8988T (cell line): Measurements from ENCODE around the gene EPHA10.
"Not testable (repeated sequence)": the region's sequence is repeated elsewhere in the genome, so short reads cannot be mapped to it uniquely, and the experiment has no call there.

Experiments
- DNase-seq: peaks from one replicate; pipeline ENCODE4 v3.0.0; 2011

The EPHA10 gene

DNA sequence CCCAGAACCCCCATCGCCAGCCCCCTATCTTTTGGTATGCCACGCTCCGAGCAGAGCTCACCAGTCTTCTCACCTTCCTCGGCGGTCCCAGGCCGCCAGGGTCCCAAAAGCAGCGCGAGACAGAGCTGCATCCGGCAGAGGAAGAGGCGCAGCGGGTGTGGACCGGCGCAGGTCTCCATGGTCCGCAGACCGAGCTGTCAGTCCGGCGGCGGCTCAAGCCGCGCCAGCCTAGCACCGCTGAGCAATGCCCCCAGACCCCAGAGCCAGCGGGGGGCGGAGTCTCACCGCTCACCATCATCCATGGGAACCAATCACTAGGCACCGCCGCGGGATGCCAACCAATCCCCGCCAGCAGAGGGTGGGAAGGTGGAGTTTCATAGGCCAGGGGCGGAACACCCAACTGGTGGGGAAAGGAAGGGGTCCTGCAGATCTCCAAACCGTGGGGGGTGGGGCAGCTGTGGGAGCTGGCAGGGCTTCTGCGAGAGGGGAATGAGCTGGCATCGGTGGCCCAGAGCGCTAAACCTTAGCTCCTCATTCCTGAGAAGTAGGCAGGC, at the start of gene EPHA10:
Gene EPHA10 (minus strand): TSS at position 233 of the 554 bp plus-strand sequence. CDS start 54 bp downstream, at position 179.
- DNase-seq: no peak

DNA sequence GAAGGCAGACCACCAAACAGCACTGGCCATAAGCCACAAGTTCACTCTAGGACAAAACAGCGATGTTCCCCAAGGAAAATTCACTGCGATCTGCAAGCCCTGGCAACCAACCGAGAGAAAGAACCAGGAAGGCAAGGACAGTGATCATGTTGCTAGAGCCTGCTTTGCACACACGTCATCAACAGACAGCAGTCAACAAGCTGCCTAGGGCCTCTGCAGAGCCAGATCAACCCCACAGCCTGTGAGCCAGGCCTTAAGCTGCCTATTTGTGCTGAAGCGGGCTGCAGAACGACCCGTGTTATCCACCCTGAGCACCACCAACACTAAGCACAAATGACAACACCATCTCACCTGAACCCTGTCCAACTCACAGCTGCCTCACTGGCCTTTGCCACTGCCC, 49.3 kb upstream of the EPHA10 start:
- no peak for DNase-seq

GRCh38 chr1:37813529-37814145, 48.7 kb upstream of the EPHA10 start:
- no peak for DNase-seq

- no peak for DNase-seq
Observed at GRCh38 chr1:37811027-37811655, 46.2 kb upstream of the EPHA10 start.

- DNase-seq: no peak
Observed at GRCh38 chr1:37809942-37810341, 45.0 kb upstream of the EPHA10 start.

GRCh38 chr1:37808369-37809319, 43.7 kb upstream of the EPHA10 start:
- peak; percentile 84 for DNase-seq

DNA sequence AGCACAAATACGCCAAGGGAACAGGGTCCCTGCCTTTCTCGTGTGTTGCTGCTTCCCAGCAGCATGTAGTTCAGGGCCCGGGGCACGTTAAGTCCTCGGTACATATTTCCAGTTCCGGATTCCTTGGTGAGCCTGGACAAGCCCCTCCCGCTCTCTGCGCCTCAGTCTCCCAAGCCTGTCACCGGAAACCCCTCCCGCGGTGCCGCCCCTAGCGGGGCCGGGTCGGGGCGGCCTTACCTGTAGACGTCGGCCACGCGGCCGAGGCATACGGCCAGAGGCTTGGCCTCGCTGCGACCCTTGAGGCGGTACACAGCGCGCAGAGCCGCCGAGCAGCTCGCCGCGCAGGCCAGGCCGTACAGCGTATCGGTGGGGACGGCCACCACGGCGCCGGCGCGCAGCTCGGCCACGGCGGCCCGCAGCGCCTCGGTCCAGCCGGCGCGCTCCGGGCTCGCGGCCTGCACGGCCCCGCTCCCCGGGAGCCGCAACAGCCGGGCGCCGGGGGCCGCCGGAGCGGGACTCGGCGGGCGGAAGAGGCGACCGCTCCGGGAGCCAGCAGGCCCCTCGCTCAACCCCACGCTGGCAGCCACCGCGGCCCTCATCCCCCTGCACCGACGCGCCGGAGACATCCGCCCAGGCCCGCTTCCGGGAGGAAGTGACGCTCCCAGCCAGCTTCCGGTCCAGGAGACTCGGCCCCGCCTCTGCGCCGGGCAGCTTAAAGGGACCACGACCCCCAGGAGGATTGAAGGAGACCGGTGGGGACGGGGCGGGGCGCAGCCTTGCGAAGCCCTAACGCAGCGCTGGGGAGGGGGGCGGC, 42.8 kb upstream of the EPHA10 start, which contains the start of the genes C1orf122 and YRDC:
Gene C1orf122 (plus strand): TSS at position 236 of the 814 bp plus-strand sequence. CDS start 615 bp downstream, outside the sequence.
Gene YRDC (minus strand): TSS at position 654 of the 814 bp plus-strand sequence. CDS start 28 bp downstream, at position 626.
- peak; percentile 96 for DNase-seq

GRCh38 chr1:37807220-37807554, 42.3 kb upstream of the EPHA10 start:
- DNase-seq: no peak

GRCh38 chr1:37802439-37802838, 37.5 kb upstream of the EPHA10 start:
- DNase-seq: no peak

- no peak for DNase-seq
Observed at GRCh38 chr1:37797750-37798345, 32.9 kb upstream of the EPHA10 start.

GRCh38 chr1:37795340-37796125, 30.6 kb upstream of the EPHA10 start:
- no peak for DNase-seq

DNA sequence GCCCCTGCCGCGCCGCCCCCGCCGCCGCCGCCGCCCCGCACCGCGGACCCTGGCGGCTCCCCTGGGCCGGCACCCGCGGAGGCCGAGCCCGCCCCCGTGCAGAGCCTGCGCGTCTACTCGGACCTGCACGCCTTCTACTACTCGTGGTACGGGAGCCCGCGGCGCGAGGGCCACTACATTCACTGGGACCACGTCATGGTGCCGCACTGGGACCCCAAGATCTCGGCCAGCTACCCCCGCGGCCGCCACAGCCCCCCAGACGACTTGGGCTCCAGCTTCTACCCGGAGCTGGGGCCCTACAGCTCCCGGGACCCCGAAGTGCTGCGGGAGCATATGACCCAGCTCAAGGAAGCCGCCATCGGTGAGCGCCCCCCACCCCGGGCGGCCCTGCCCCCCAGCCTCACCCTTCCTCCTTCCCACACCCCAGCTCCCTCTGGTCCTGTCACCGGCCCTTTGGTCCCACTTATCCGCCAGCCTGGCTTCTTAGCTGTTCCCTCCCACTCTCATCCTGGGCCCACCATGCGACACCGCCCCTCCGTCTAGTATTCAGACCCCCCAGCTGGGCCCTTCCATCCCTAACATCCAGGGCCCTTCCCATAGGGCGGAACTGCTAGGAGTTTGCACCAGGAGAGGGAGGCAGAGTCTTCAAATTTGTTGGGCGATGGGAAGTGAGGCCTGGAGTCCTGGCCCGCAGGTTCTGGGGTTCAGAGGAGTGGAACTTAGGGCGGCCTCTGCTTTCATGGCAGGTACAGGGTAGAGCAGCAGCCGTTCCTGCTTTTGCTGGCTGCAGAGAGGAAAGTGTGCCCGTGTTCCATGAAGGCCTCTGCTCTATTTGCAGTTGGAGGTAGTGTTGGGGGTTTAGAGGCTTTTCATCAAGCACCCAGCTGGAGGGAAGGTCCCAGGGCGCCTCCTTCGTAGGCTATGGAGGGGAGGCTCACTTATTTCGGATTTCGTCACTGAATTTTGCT, 29.7 kb upstream of the EPHA10 start:
- DNase-seq: no peak

DNA sequence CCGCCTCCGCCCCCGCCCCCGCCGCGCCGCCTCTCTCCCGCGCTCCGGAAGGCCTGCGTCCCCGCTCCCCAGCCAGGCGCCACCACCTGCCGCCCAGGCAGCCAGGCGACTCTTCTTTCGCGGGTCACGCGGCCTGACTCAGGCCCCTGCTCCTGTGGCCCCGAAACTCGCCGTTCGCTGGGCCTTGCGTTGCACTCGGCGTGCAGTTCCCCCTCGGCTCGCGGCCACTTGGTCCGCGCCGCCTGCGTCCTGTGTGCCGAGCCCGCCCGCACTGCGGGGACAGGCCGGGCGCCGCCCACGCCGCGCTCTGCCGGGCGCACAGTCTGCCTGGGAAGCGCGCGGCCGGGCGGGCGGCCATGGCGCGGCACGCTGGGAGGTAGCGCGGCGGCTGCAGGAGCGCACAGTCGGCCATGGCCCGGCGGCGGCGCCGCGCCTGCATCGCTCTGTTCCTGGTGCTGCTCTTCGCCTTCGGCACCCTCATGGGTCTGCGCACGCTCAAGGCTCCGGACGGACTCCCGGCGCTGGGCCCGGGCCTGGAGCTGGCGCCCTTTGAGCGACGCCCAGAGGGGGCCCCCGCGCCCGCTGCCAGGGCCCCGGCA, 29.0 kb upstream of the EPHA10 start, which contains the start of gene MANEAL:
Gene MANEAL (plus strand): TSS at position 75 of the 599 bp plus-strand sequence. CDS start 336 bp downstream, at position 411.
- peak; percentile 70 for DNase-seq

DNA sequence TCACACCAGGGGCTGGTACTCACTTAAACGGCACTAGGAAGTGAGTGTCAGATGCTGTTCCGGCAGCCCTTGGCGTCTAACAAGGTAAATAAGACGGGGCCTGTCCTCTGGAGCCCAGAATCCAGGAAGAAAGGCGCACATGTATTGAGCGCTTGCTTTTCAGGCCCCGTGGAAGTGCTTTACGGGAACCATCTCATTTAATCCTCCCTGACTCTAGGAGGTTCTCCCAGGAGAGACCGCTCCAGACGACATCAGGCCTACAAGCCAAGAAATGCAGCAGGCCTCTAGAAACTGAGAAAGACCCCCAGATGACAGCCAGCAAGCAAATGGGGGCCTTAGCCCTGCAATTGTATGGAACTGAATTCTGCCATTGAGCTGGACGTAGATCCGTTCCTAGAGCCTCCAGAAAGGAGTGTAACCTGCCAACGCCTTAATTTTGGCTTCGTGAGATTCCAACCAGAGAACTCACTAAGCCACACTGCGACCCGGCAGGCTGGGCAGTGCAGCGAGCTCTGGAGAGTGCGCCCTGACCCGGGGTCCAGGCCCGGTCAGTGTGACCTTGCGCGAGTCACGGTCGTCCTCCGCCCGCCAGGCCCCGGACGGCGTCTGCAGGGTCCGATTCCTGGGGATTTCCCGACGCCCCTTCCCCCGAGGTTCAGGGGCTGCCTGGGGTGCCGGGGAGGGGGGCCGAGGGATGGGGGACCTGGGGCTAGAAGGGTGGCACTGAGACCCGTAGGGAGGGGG, 28.2 kb upstream of the EPHA10 start:
- DNase-seq: no peak

DNA sequence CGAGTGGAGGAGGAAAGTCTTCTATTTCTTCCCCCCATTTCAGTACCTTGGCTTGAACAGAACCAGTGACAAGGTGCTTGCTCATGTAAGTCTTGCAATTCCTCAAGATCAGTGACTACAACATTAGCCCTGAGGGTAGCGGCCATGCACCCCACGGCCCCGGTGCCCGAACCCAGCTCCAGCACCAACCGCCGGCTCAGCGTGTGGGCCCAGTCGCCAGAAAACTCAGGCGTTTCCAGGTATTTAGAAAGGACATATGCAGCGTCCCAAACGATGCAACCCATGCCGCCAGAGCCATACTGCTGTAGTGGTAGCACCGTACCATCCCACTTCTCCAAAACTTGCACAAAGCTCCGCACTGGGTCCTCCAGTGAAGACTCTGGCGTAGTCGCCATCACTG, 17.6 kb upstream of the EPHA10 start:
- DNase-seq: no peak

DNA sequence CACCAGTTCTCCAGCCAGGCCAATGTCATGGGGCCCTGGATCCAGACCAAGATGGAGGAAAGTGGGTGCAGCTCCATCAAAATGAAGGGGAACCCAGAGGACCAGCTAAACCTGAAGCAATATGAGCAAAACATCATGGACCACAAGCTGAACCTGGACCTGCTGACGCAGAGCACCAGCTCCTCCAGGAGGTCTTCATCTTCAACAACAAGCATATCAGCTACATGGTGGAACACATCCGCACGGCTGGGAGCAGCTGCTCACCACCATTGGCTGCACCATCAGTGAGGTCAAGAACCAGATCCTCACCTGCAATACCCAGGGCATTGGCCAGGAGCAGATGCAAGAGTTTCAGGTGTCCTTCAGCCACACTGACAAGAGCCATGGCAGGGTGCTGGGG, 13.7 kb upstream of the EPHA10 start:
- DNase-seq: no peak

DNA sequence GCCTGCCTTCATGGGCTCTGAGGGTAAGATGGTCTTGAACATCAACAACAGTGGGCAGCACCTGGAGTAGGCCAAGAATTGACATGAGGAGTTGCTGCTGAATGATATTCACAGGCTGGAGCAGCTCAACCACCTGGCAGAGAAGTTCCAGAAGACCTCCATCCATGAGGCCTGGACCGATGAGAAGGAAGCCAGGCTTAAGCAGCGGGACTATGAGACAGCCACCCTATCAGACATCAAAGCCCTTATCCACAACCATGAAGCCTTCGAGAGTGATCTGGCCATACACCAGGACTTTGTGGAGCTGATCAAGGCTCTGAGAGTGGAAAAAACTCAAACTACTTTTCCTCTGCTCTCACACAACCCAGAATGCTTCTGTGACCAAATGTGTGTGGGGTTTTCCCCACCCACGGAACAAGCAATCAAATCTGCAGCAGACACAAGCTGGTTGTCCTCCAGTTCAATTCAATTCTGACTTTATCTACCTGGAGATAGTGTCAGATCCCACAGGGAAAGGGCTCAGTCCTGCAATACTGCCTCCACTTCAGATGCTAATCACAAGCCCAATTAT, 12.1 kb upstream of the EPHA10 start:
- no peak for DNase-seq

DNA sequence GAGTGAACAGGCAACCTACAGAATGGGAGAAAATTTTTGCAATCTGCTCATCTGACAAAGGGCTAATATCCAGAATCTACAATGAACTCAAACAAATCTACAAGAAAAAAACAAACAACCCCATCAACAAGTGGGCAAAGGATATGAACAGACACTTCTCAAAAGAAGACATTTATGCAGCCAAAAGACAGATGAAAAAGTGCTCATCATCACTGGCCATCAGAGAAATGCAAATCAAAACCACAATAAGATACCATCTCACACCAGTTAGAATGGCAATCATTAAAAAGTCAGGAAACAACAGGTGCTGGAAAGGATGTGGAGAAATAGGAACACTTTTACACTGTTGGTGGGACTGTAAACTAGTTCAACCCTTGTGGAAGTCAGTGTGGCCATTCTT, 6.5 kb upstream of the EPHA10 start:
- DNase-seq: not testable (repeated sequence)
